Body of pancreas (tissue), 4 donors: ENCODE data around the gene MAD2L2. TPM values are rescaled to one million over a fixed set of nuclear protein-coding genes. Genes with fewer than 3 reads are reported as not detected.

Experiments used
- ATAC-seq: fragments of 150-250 bp; one replicate; pipeline ENCODE4 v1.9.1; 2016
- DNase-seq, 4 donors: peaks; one replicate each; pipeline ENCODE4 v3.0.0-alpha.2; 2019
- H3K27ac ChIP-seq, 4 donors: fragments of 200-600 bp; sonication (generic); 1 replicate in 3 of 4; 2 replicates in 1 of 4; pipeline versions ENCODE4 v1.5.1 to v1.6.1; 2016 to 2019; ENCODE audit warnings: mild to moderate bottlenecking in 1 of 4, mixed read lengths in 1 of 4, moderate library complexity in 1 of 4
- H3K27me3 ChIP-seq, 2 donors: fragments of 200-600 bp; sonication (generic); one replicate each; pipeline ENCODE4 v1.6.0; 2016; ENCODE audit warnings: mild to moderate bottlenecking in 1 of 2
- H3K36me3 ChIP-seq, 2 donors: fragments of 200-600 bp; sonication (generic); replicated peaks in 1 of 2; 2 replicates each; pipeline ENCODE4 v1.5.1; 2016; ENCODE audit warnings: low read depth in 2 of 2; ENCODE audit not compliant: insufficient read depth in 1 of 2
- H3K4me1 ChIP-seq: fragments of 200-600 bp; sonication (generic); one replicate; pipeline ENCODE4 v1.6.0; 2016
- H3K4me3 ChIP-seq, 2 donors: fragments of 200-600 bp; sonication (generic); 1 replicate in 1 of 2; 2 replicates in 1 of 2; pipeline ENCODE4 v1.5.1; 2016 to 2019
- H3K9me3 ChIP-seq, 3 donors: fragments of 200-600 bp; sonication (generic); 1 replicate in 2 of 3; 2 replicates in 1 of 3; pipeline ENCODE4 v1.5.1; 2016
- CTCF ChIP-seq, 7 experiments: fragments of 450-650 bp in 4 of 7; fragments of 200-600 bp in 3 of 7; sonication (generic) in 3 of 7; IDR thresholded peaks; one replicate each; pipeline ENCODE4 v1.5.1; 2016 to 2019; ENCODE audit warnings: antibody characterized with exemption in 7 of 7
- POLR2A ChIP-seq, 3 donors: fragments of 450-650 bp; IDR thresholded peaks; one replicate each; pipeline ENCODE4 v1.6.1; 2016; ENCODE audit warnings: antibody characterized with exemption in 3 of 3, mild to moderate bottlenecking in 2 of 3
- WGBS, 2 donors: methylation state at CpG; one replicate each; pipeline ENCODE4 v1.1.5; 2017; 5-methylcytosine and 5-hydroxymethylcytosine counted together
- intact Hi-C: fragments of 100-400 bp; cut with DNase I; formaldehyde crosslinking; loops from one replicate; pipeline ENCODE4 v1.15.1; 2023
- total RNA-seq, 2 donors: library from RNA; depleted of rRNA; stranded (reverse); fragments of >200 nt; gene quantifications; one replicate each; pipeline ENCODE4 v1.1.0, GENCODE V29; 2016

The MAD2L2 gene
- total RNA-seq, 2 donors from 2014 or later = 6.9 to 31.6 TPM

- Histone ChIP-seq H3K9me3 (no peaks in the 10 kb centered on the region), H3K36me3 (no peaks in the 10 kb centered on the region), H3K4me1 (peaks cover 19% of the 10 kb centered on the region), H3K27ac (no peak overlapping the region), H3K27me3 (peaks cover 0 to 12% of the 10 kb centered on the region in 2 donors), H3K4me3 (no peak overlapping the region)
- TF ChIP-seq CTCF (IDR thresholded peaks at IDR 0.05) = no peak
- TF ChIP-seq POLR2A (IDR thresholded peaks at IDR 0.05) = no peak
- DNase-seq (no peak), ATAC-seq (no peak)
- WGBS, 2 donors = 1 to 11% methylated on average over 14 to 57 of the region's 64 CpGs
- intact Hi-C loops = no loop called here
These were observed 9.7 kb upstream of the MAD2L2 start for GRCh38 chr1:11690397-11691301.

- no peak for TF ChIP-seq POLR2A (IDR thresholded peaks at IDR 0.05)
- TF ChIP-seq CTCF (IDR thresholded peaks at IDR 0.05) = no peak
- H3K4me1 ChIP-seq = peaks cover 19% of the 10 kb centered on the region
- DNase-seq (no peak), ATAC-seq (no peak)
- no peak overlapping the region for H3K4me3 ChIP-seq
- peaks cover 0 to 12% of the 10 kb centered on the region in 2 donors for H3K27me3 ChIP-seq
- 80 to 88% methylated on average over 4 of the region's 4 CpGs for WGBS, 2 donors
- H3K27ac ChIP-seq = no peak overlapping the region
- H3K36me3 ChIP-seq = no peaks in the 10 kb centered on the region
- intact Hi-C loops = no loop called here
- no peaks in the 10 kb centered on the region for H3K9me3 ChIP-seq
These were observed 7.6 kb upstream of the MAD2L2 start for GRCh38 chr1:11688506-11688905.

GRCh38 chr1:11685210-11685752 is 4.3 kb upstream of the MAD2L2 start:
- H3K27me3 ChIP-seq = peaks cover 0 to under 1% of the 10 kb centered on the region in 2 donors
- ATAC-seq (no peak), DNase-seq (no peak)
- peaks cover 4% of the 10 kb centered on the region for H3K4me1 ChIP-seq
- intact Hi-C loops = no loop called here
- WGBS, 2 donors = 83 to 84% methylated on average over 7 of the region's 7 CpGs
- no peaks in the 10 kb centered on the region for H3K36me3 ChIP-seq
- H3K9me3 ChIP-seq = no peaks in the 10 kb centered on the region
- no peak overlapping the region for H3K27ac ChIP-seq
- TF ChIP-seq CTCF (IDR thresholded peaks at IDR 0.05) (no peak), POLR2A (IDR thresholded peaks at IDR 0.05) (no peak)
- H3K4me3 ChIP-seq = no peak overlapping the region

- ATAC-seq (no peak), DNase-seq (no peak)
- no peak overlapping the region for H3K27ac ChIP-seq
- TF ChIP-seq CTCF (IDR thresholded peaks at IDR 0.05) (no peak), POLR2A (IDR thresholded peaks at IDR 0.05) (no peak)
- intact Hi-C loops = no loop called here
- H3K27me3 ChIP-seq = no peaks in the 10 kb centered on the region
- WGBS, 2 donors = 40 to 52% methylated on average over 7 of the region's 7 CpGs
- no peaks in the 10 kb centered on the region for H3K9me3 ChIP-seq
- no peak overlapping the region for H3K4me3 ChIP-seq
- no peaks in the 10 kb centered on the region for H3K36me3 ChIP-seq
- peaks cover 10% of the 10 kb centered on the region for H3K4me1 ChIP-seq
These were observed 3.1 kb upstream of the MAD2L2 start for GRCh38 chr1:11684070-11684469.
